HCT116 (cell line): ENCODE results near the gene NUBPL. TPM values are rescaled to one million over a fixed set of nuclear protein-coding genes. Genes with fewer than 3 reads are reported as not detected.

Experiments
- ATAC-seq: fragments of 200-7000 bp; cut with Tn5 transposase; 2 replicates; pipeline ENCODE4 v1.9.1; 2020; ENCODE audit warnings: mild to moderate bottlenecking, moderate library complexity
- BruUV-seq: library from RNA; stranded (reverse); fragments of 400-500 nt; replicated peaks from 2 replicates; lab custom pipeline; 2021; lab: Mats Ljungman, UMichigan
- CTCF ChIA-PET: fragments of 300-600 bp; sonication (Branson Sonifier 250); formaldehyde crosslinking; loops from one replicate; lab custom pipeline; 2021; ENCODE audit warnings: antibody characterized with exemption; lab: Charles Lee
- POLR2A ChIA-PET: fragments of 300-600, 350-600 bp; sonication (Branson Sonifier 250); formaldehyde crosslinking; loops from one replicate; lab custom pipeline; 2021; ENCODE audit warnings: antibody characterized with exemption; lab: Charles Lee
- RAD21 ChIA-PET, 2 experiments: fragments of 300-600 bp; sonication (Branson Sonifier 250); formaldehyde crosslinking; loops; one replicate each; lab custom pipeline; 2023; ENCODE audit warnings: low total read pairs in 2 of 2; ENCODE audit not compliant: uncharacterized antibody in 2 of 2, unreplicated experiment in 2 of 2, low non-redundant PET in 1 of 2; lab: Charles Lee
- DNase-seq: peaks from one replicate; pipeline ENCODE4 v3.0.0-alpha.2; 2010; ENCODE audit warnings: low read depth, low spot score
- H2AFZ ChIP-seq: fragments of 200-600 bp; shearing (Covaris generic), sonication (generic); 2 replicates; pipeline ENCODE4 v1.6.1; 2017; ENCODE audit warnings: low read depth, mixed run types, mixed read lengths, antibody characterized with exemption, low read length; ENCODE audit not compliant: poor library complexity, severe bottlenecking
- H3K27ac ChIP-seq: 2 replicates; pipeline ENCODE4 v1.5.1; 2012; ENCODE audit warnings: low read depth, low read length
- H3K27me3 ChIP-seq: fragments of 200-600 bp; sonication (generic); 2 replicates; pipeline ENCODE4 v1.6.1; 2016; ENCODE audit warnings: mixed run types, low read length, mixed read lengths; ENCODE audit not compliant: insufficient read depth
- H3K36me3 ChIP-seq, 2 experiments: fragments of 200-500 bp in 1 of 2; fragments of 200-600 bp in 1 of 2; sonication (Bioruptor generic) in 1 of 2; sonication (generic) in 1 of 2; 2 replicates each; pipeline versions ENCODE4 v1.5.1 to v1.6.1; 2014 to 2016; ENCODE audit warnings: low read length in 2 of 2, inconsistent platforms in 1 of 2, mixed read lengths in 1 of 2, mixed run types in 1 of 2; ENCODE audit not compliant: insufficient read depth in 2 of 2, control insufficient read depth in 1 of 2
- H3K4me1 ChIP-seq, 2 experiments: fragments of 200-600 bp in 1 of 2; sonication (generic) in 1 of 2; 2 replicates each; pipeline versions ENCODE4 v1.5.1 to v1.6.1; 2012 to 2017; ENCODE audit warnings: low read length in 2 of 2, inconsistent platforms in 1 of 2, mild to moderate bottlenecking in 1 of 2, mixed read lengths in 1 of 2, mixed run types in 1 of 2, moderate library complexity in 1 of 2; ENCODE audit not compliant: insufficient read depth in 2 of 2, control insufficient read depth in 1 of 2
- H3K4me2 ChIP-seq: fragments of 200-600 bp; sonication (generic); 2 replicates; pipeline ENCODE4 v1.6.1; 2017; ENCODE audit warnings: mixed run types, low read length, mixed read lengths
- H3K4me3 ChIP-seq, 2 experiments: fragments of 200-600 bp in 1 of 2; sonication (generic) in 1 of 2; replicated peaks in 1 of 2; 2 replicates each; pipeline ENCODE4 v1.5.1; 2011 to 2016; ENCODE audit warnings: low read length in 2 of 2, control low read depth in 1 of 2, low read depth in 1 of 2, mild to moderate bottlenecking in 1 of 2, mixed read lengths in 1 of 2, mixed run types in 1 of 2
- H3K79me2 ChIP-seq: fragments of 200-600 bp; sonication (generic); 2 replicates; pipeline ENCODE4 v1.6.1; 2017; ENCODE audit warnings: mild to moderate bottlenecking, mixed run types, low read length, moderate library complexity, mixed read lengths; ENCODE audit not compliant: insufficient read depth
- H3K9ac ChIP-seq: fragments of 200-600 bp; sonication (generic); 2 replicates; pipeline ENCODE4 v1.6.1; 2016; ENCODE audit warnings: low read length, mixed read lengths
- H3K9me2 ChIP-seq: fragments of 200-600 bp; sonication (generic), shearing (Covaris generic); 2 replicates; pipeline ENCODE4 v1.6.1; 2017; ENCODE audit warnings: mixed run types, mild to moderate bottlenecking, moderate library complexity; ENCODE audit not compliant: insufficient read depth
- H3K9me3 ChIP-seq, 2 experiments: fragments of 200-500 bp in 1 of 2; fragments of 200-600 bp in 1 of 2; sonication (Bioruptor generic) in 1 of 2; sonication (generic) in 1 of 2; 2 replicates each; pipeline ENCODE4 v1.6.1; 2014 to 2017; ENCODE audit warnings: low read length in 2 of 2, mixed read lengths in 2 of 2, inconsistent platforms in 1 of 2, low read depth in 1 of 2, mild to moderate bottlenecking in 1 of 2, mixed run types in 1 of 2, moderate library complexity in 1 of 2; ENCODE audit not compliant: control insufficient read depth in 1 of 2, insufficient read depth in 1 of 2
- H4K20me1 ChIP-seq: fragments of 200-600 bp; sonication (generic), shearing (Covaris generic); 2 replicates; pipeline ENCODE4 v1.6.1; 2017; ENCODE audit warnings: mixed run types, mild to moderate bottlenecking, moderate library complexity; ENCODE audit not compliant: insufficient read depth
- CTCF ChIP-seq, 3 experiments: fragments of 200-600 bp in 1 of 3; sonication (generic) in 1 of 3; IDR thresholded peaks in 2 of 3; conservative IDR thresholded peaks in 1 of 3; 2 replicates each; pipeline ENCODE4 v1.5.1; 2012 to 2017; ENCODE audit warnings: low read depth in 2 of 3, low read length in 2 of 3, antibody characterized with exemption in 1 of 3, borderline replicate concordance in 1 of 3, control low read depth in 1 of 3, mild to moderate bottlenecking in 1 of 3, mixed read lengths in 1 of 3, mixed run types in 1 of 3, moderate library complexity in 1 of 3; ENCODE audit not compliant: insufficient read depth in 1 of 3
- ELF1 ChIP-seq: IDR thresholded peaks from 2 replicates; pipeline ENCODE4 v1.6.1; 2012; ENCODE audit warnings: low read depth, borderline replicate concordance
- EZH2 ChIP-seq: fragments of 200-600 bp; sonication (generic); IDR thresholded peaks from 2 replicates; pipeline ENCODE4 v1.6.1; 2017; ENCODE audit warnings: antibody characterized with exemption, mixed run types
- EZH2phosphoT487 ChIP-seq: fragments of 200-600 bp; IDR thresholded peaks from 2 replicates; pipeline ENCODE4 v1.6.1; 2018; ENCODE audit warnings: antibody characterized with exemption, borderline replicate concordance
- FOSL1 ChIP-seq: IDR thresholded peaks from 2 replicates; pipeline ENCODE4 v1.6.1; 2012; ENCODE audit warnings: low read depth
- MAX ChIP-seq: IDR thresholded peaks from 2 replicates; pipeline ENCODE4 v1.6.1; 2012
- POLR2A ChIP-seq: IDR thresholded peaks from 2 replicates; pipeline ENCODE4 v1.7.0; 2011; ENCODE audit warnings: borderline replicate concordance; ENCODE audit not compliant: insufficient read depth, insufficient read length; ENCODE audit errors: extremely low read depth
- RAD21 ChIP-seq: IDR thresholded peaks from 2 replicates; pipeline ENCODE4 v1.6.1; 2012; ENCODE audit warnings: low read depth, mild to moderate bottlenecking
- SP1 ChIP-seq: IDR thresholded peaks from 2 replicates; pipeline ENCODE4 v1.6.1; 2012; ENCODE audit warnings: low read depth
- SRF ChIP-seq: IDR thresholded peaks from 2 replicates; pipeline ENCODE4 v1.6.1; 2012; ENCODE audit warnings: low read depth
- YY1 ChIP-seq: IDR thresholded peaks from 2 replicates; pipeline ENCODE4 v1.6.1; 2011; ENCODE audit warnings: low read length, low read depth, moderate library complexity, mild to moderate bottlenecking; ENCODE audit not compliant: insufficient replicate concordance; ENCODE audit errors: extremely low read depth
- intact Hi-C: fragments of 100-400 bp; cut with micrococcal nuclease; formaldehyde crosslinking; loops from 2 replicates; pipeline ENCODE4 v1.10.0; 2022
- total RNA-seq: library from RNA; stranded (reverse); gene quantifications from one replicate; pipeline ENCODE4 v1.2.1, GENCODE V29; 2021; ENCODE audit not compliant: unreplicated experiment

NUBPL gene
- total RNA-seq, 1 experiment from 2014 or later: 11.3 TPM

GRCh38 chr14:31886156-31886835 lies 325.1 kb downstream of the NUBPL start:
- Histone ChIP-seq H3K4me3 (no peak overlapping the region), H2AFZ (no peak overlapping the region), H4K20me1 (no peaks in the 10 kb centered on the region), H3K27me3 (no peaks in the 10 kb centered on the region), H3K79me2 (no peaks in the 10 kb centered on the region), H3K4me1 (peaks cover 0 to 13% of the 10 kb centered on the region in 2 experiments; a peak in 3 of 4 replicates), H3K27ac (no peak overlapping the region), H3K9me2 (no peaks in the 10 kb centered on the region), H3K4me2 (no peak overlapping the region), H3K36me3 (no peaks in the 10 kb centered on the region), H3K9me3 (no peaks in the 10 kb centered on the region), H3K9ac (no peak overlapping the region)
- TF ChIP-seq MAX: no peak
- no peak for TF ChIP-seq EZH2
- TF ChIP-seq RAD21: no peak
- TF ChIP-seq CTCF (IDR thresholded peaks at IDR 0.05 in 2 of 3, conservative IDR thresholded peaks at IDR 0.05 in 1 of 3; ENCODE audit: borderline replicate concordance in 1 of 3, insufficient read depth in 1 of 3, low read depth in 2 of 3, low read length in 2 of 3): no peak
- TF ChIP-seq SP1: no peak
- no peak for TF ChIP-seq YY1
- no peak for TF ChIP-seq EZH2phosphoT487
- TF ChIP-seq FOSL1: no peak
- no peak for TF ChIP-seq SRF
- no peak for TF ChIP-seq ELF1
- no peak for TF ChIP-seq POLR2A
- ChIA-PET RAD21 (interaction anchor here in 1 of 2 experiments (0.6 kb wide), 1 partner anchor 355 kb away, joined by 3 read pairs; no protein-coding TSS in a partner anchor), CTCF (no interaction called here), POLR2A (no interaction called here)
- intact Hi-C loops: no loop called here
- ATAC-seq (no peak), DNase-seq (no peak)
- no TSS peak for BruUV-seq
